Measurements from ENCODE around the gene EPC1. TPM values are rescaled to one million over a fixed set of nuclear protein-coding genes. Genes with fewer than 3 reads are reported as not detected.

The EPC1 gene
- total and polyA plus RNA-seq, 10 of the 15 experiments (the other 5 are each of a cell fraction or from before 2014, with no cell fraction given), result 6.8 to 59.2 (median 19.4) TPM

- no peaks in the 10 kb centered on the region for H3K79me2 ChIP-seq (ENCODE audit: control insufficient read depth, insufficient read depth, low read length)
- no peak overlapping the region for H3K27ac ChIP-seq (ENCODE audit: control insufficient read depth, insufficient read depth)
- ChIA-PET POLR2A (interaction anchor here (0.6 kb wide), 1 partner anchor 119 kb away, joined by 3 read pairs; no protein-coding TSS in a partner anchor), SMC1A (ENCODE audit: uncharacterized antibody, unreplicated experiment) (interaction anchor here (0.6 to 4.0 kb wide), 5 partner anchors 9 to 910 kb away, joined by 3 to 14 read pairs (median 3); no protein-coding TSS in a partner anchor), CTCF (interaction anchor here (1.2 to 4.3 kb wide), 2 partner anchors 13 to 124 kb away, joined by 4 to 19 read pairs; no protein-coding TSS in a partner anchor), RAD21 (ENCODE audit: unreplicated experiment) (no interaction called here)
- TF ChIP-seq RAD21 (IDR thresholded peaks at IDR 0.05; ENCODE audit: insufficient read depth, low read depth, low read length), result no peak
- no peak for TF ChIP-seq SUPT20H (IDR thresholded peaks at IDR 0.05; ENCODE audit: borderline replicate concordance, control insufficient read depth, low read depth, low read length)
- no peak for TF ChIP-seq BCLAF1 (IDR thresholded peaks at IDR 0.05)
- no TSS peak for BruUV-seq (replicated peaks)
- ATAC-seq, result no peak
- H3K4me3 ChIP-seq, result no peak overlapping the region
- no peaks in the 10 kb centered on the region for H3K9me3 ChIP-seq (replicated peaks; ENCODE audit: control insufficient read depth, insufficient read depth, low read length)
- H3K36me3 ChIP-seq (ENCODE audit: control insufficient read depth in 2 of 2, insufficient read depth in 2 of 2, low read length in 1 of 2), result no peaks in the 10 kb centered on the region
- H4K20me1 ChIP-seq (ENCODE audit: control insufficient read depth, insufficient read depth), result no peaks in the 10 kb centered on the region
- H3K4me1 ChIP-seq (ENCODE audit: control insufficient read depth, insufficient read depth, low read length), result no peaks in the 10 kb centered on the region
- no peak for FAIRE-seq
- no peak for DNase-seq (ENCODE audit: low read depth, low spot score)
- intact Hi-C loops (cut with micrococcal nuclease; ENCODE audit: unreplicated experiment), result no loop called here
- in situ Hi-C loops (cut with MboI), result no loop called here
- no peak overlapping the region for H3K4me2 ChIP-seq (ENCODE audit: control insufficient read depth, insufficient read depth)
- no peak overlapping the region for H3K9ac ChIP-seq (ENCODE audit: control insufficient read depth, insufficient read depth, low read length)
- 87% methylated on average over 4 of the region's 4 CpGs for WGBS (ENCODE audit: insufficient coverage, insufficient replicate concordance, low lambda C conversion rate, missing lambda C conversion rate)
- H3K27me3 ChIP-seq (replicated peaks in 1 of 2; ENCODE audit: control insufficient read depth in 2 of 2, insufficient read depth in 2 of 2, low read length in 1 of 2), result no peaks in the 10 kb centered on the region
- no peak overlapping the region for H2AFZ ChIP-seq (ENCODE audit: control insufficient read depth, low read depth, low read length)
Measured at GRCh38 chr10:32244011-32244410, 102.9 kb downstream of the EPC1 start.

- ChIA-PET RAD21 (ENCODE audit: unreplicated experiment) (no interaction called here), SMC1A (ENCODE audit: uncharacterized antibody, unreplicated experiment) (interaction anchor here (1.1 to 1.5 kb wide), 2 partner anchors 13 to 111 kb away, joined by 3 to 5 read pairs; no protein-coding TSS in a partner anchor), CTCF (interaction anchor here (0.7 kb wide), 1 partner anchor 15 kb away, joined by 6 read pairs; no protein-coding TSS in a partner anchor), POLR2A (no interaction called here)
- BruUV-seq (replicated peaks), result no TSS peak
- Histone ChIP-seq H3K9me3 (replicated peaks; ENCODE audit: control insufficient read depth, insufficient read depth, low read length) (no peaks in the 10 kb centered on the region), H3K4me3 (no peak overlapping the region), H4K20me1 (ENCODE audit: control insufficient read depth, insufficient read depth) (no peaks in the 10 kb centered on the region), H3K79me2 (ENCODE audit: control insufficient read depth, insufficient read depth, low read length) (no peaks in the 10 kb centered on the region), H3K4me1 (ENCODE audit: control insufficient read depth, insufficient read depth, low read length) (no peaks in the 10 kb centered on the region), H2AFZ (ENCODE audit: control insufficient read depth, low read depth, low read length) (no peak overlapping the region), H3K27me3 (replicated peaks in 1 of 2; ENCODE audit: control insufficient read depth in 2 of 2, insufficient read depth in 2 of 2, low read length in 1 of 2) (no peaks in the 10 kb centered on the region), H3K27ac (ENCODE audit: control insufficient read depth, insufficient read depth) (no peak overlapping the region), H3K4me2 (ENCODE audit: control insufficient read depth, insufficient read depth) (no peak overlapping the region), H3K36me3 (ENCODE audit: control insufficient read depth in 2 of 2, insufficient read depth in 2 of 2, low read length in 1 of 2) (no peaks in the 10 kb centered on the region), H3K9ac (ENCODE audit: control insufficient read depth, insufficient read depth, low read length) (no peak overlapping the region)
- DNase-seq (ENCODE audit: low read depth, low spot score) (no peak), FAIRE-seq (no peak), ATAC-seq (no peak)
- intact Hi-C loops (cut with micrococcal nuclease; ENCODE audit: unreplicated experiment) (no loop called here), in situ Hi-C loops (cut with MboI) (no loop called here)
- TF ChIP-seq POLR2AphosphoS2 (IDR thresholded peaks at IDR 0.05; ENCODE audit: low read depth, low read length) (no peak), ZBED1 (IDR thresholded peaks at IDR 0.05; ENCODE audit: borderline replicate concordance) (no peak), IKZF1 (conservative IDR thresholded peaks at IDR 0.05) (no peak), PRDM15 (CRISPR knock-in tag; IDR thresholded peaks at IDR 0.05) (no peak), TBL1XR1 (IDR thresholded peaks at IDR 0.05; ENCODE audit: low read depth, low read length) (no peak)
Measured at GRCh38 chr10:32241946-32242345, 105.0 kb downstream of the EPC1 start.

All from GM12878 (cell line).